ENCODE measurements around the gene CDC42SE2. TPM values are rescaled to one million over a fixed set of nuclear protein-coding genes. Genes with fewer than 3 reads are reported as not detected.
"Not testable (repeated sequence)": the region's sequence is repeated elsewhere in the genome, so short reads cannot be mapped to it uniquely, and the experiment has no call there.

The CDC42SE2 gene
- total RNA-seq, 2 experiments from 2014 or later = 106 to 108 TPM

DNA sequence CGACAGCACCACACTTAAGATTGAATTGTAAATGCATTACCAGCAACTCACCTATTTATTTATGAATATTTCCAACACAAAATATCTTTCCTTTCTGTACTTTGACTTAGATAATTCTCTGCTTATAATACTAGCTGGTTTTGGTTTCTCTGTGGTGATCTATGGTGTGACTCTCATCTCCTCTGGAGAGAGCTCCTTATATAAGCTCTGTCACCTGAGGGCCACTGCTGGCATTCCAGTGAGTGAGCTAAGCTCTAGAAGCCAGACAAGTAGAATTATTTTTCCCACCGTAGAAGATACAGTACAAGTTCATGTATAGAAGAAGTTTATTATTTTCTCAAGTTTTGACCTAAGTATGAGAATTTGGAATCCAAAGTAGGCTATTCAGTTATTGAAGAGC, 111.5 kb downstream of the CDC42SE2 start:
- H3K4me3 Mint-ChIP-seq = no peak overlapping the region
- DNase-seq = no peak
- H3K4me1 Mint-ChIP-seq (ENCODE audit: low read depth) = peaks cover 89% of the 10 kb centered on the region
- no peaks in the 10 kb centered on the region for H3K9me3 Mint-ChIP-seq
- CTCF ChIA-PET = interaction anchor here (0.7 to 1.1 kb wide), 3 partner anchors 9 to 17 kb away, joined by 3 read pairs; no protein-coding TSS in a partner anchor
- H3K27me3 Mint-ChIP-seq (ENCODE audit: low read depth) = no peaks in the 10 kb centered on the region
- intact Hi-C loops (cut with micrococcal nuclease) = loop anchor here (1.0 to 5.0 kb wide), 3 partner anchors 8 to 262 kb away; partner anchors contain the start of gene RAPGEF6
- H3K27ac Mint-ChIP-seq = peak overlapping the region; percentile 85
- H3K36me3 Mint-ChIP-seq (ENCODE audit: low read depth) = peaks cover 29% of the 10 kb centered on the region

- Mint-ChIP-seq H3K36me3 (ENCODE audit: low read depth) (peaks cover 33% of the 10 kb centered on the region), H3K27ac (peak overlapping the region; percentile 85), H3K4me1 (ENCODE audit: low read depth) (peaks cover 89% of the 10 kb centered on the region), H3K9me3 (no peaks in the 10 kb centered on the region), H3K27me3 (ENCODE audit: low read depth) (no peaks in the 10 kb centered on the region), H3K4me3 (no peak overlapping the region)
- intact Hi-C loops (cut with micrococcal nuclease) = loop anchor here (5.0 kb wide), 2 partner anchors 165 to 260 kb away; partner anchors contain the start of gene RAPGEF6
- CTCF ChIA-PET = interaction anchor here (0.5 to 2.4 kb wide), 7 partner anchors 12 to 175 kb away, joined by 3 to 10 read pairs (median 4); no protein-coding TSS in a partner anchor
- DNase-seq = no peak
These were observed 113.5 kb downstream of the CDC42SE2 start for GRCh38 chr5:131377346-131377745.

GRCh38 chr5:131377785-131378325, 114.0 kb downstream of the CDC42SE2 start:
- intact Hi-C loops (cut with micrococcal nuclease) = loop anchor here (5.0 kb wide), 2 partner anchors 164 to 259 kb away; partner anchors contain the start of gene RAPGEF6
- H3K36me3 Mint-ChIP-seq (ENCODE audit: low read depth) = peaks cover 33% of the 10 kb centered on the region
- CTCF ChIA-PET = interaction anchor here (0.5 to 2.4 kb wide), 8 partner anchors 11 to 249 kb away, joined by 3 to 10 read pairs (median 4); no protein-coding TSS in a partner anchor

DNA sequence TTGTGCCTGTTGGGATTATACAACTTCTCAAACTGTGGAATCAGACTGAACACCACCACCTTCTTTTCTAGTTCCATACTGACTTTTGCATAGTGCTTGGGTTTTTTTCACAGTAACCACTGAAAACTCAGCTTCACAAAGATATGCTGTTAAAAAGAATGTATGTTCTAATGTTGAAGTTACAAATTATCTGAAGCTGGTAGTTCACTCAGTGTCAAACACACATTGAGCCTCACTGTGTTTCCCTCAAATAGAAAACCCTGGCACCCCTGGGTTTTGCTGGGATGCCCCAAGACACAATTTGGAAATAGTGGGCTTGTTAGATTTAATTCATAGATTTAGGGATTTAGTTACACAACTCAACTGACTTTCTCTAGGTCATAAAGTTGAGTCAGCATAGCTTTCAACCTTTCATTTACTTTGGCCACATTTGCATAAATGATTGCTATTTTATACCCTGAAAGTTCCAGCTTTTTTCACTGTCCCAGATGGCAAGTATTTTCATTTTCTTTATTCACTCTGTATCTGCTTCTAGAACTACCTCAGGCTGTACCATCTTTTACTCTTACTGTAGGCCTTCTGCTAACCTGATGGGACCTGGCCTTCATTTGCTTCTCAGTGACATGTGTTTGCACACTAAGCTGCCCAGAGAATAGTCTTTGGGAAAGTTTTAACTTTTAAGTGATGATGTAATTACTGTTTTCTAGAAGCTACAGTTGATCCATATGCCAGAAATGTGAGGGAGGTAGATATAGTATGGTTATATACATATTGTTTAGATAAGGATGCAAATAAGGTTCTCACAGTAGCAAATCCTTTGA, 115.1 kb downstream of the CDC42SE2 start:
- Mint-ChIP-seq H3K27ac (peak overlapping the region; percentile 96), H3K4me3 (peak overlapping the region; percentile 55), H3K27me3 (ENCODE audit: low read depth) (no peaks in the 10 kb centered on the region), H3K4me1 (ENCODE audit: low read depth) (peaks cover 89% of the 10 kb centered on the region), H3K36me3 (ENCODE audit: low read depth) (peaks cover 30% of the 10 kb centered on the region), H3K9me3 (no peaks in the 10 kb centered on the region)
- intact Hi-C loops (cut with micrococcal nuclease) = loop anchor here (1.0 to 5.0 kb wide), 6 partner anchors 10 to 258 kb away; partner anchors contain the start of gene RAPGEF6
- CTCF ChIA-PET = interaction anchor here (0.6 to 2.4 kb wide), 7 partner anchors 10 to 114 kb away, joined by 3 to 8 read pairs (median 3); no protein-coding TSS in a partner anchor
- no peak for DNase-seq

More at GRCh38 chr5:131377785-131378325, 114.0 kb downstream of the CDC42SE2 start:
- H3K4me1 Mint-ChIP-seq (ENCODE audit: low read depth) = peaks cover 90% of the 10 kb centered on the region
- no peaks in the 10 kb centered on the region for H3K9me3 Mint-ChIP-seq
- DNase-seq = no peak
- peak overlapping the region; percentile 26 for H3K4me3 Mint-ChIP-seq
- H3K27ac Mint-ChIP-seq = peak overlapping the region; percentile 85
- H3K27me3 Mint-ChIP-seq (ENCODE audit: low read depth) = no peaks in the 10 kb centered on the region

DNA sequence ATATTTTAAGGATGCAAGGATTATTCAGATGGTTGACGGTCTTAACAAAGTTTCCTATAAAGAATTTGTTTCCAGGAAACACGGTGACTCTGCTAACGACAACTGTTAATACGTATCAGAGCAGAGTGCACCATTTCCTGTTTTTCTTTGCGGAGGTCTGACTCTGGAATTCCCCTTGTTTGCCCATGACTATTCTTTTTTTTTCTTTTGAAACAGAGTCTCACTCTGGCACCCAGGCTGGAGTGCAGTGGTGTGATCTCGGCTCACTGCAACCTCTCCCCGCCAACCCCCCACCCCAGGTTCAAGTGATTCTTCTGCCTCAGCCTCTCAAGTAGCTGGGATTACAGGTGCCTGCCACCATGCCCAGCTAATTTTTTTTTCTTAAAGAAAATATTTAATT, 115.9 kb downstream of the CDC42SE2 start:
- H3K27ac Mint-ChIP-seq = peak overlapping the region; percentile 96
- peaks cover 31% of the 10 kb centered on the region for H3K36me3 Mint-ChIP-seq (ENCODE audit: low read depth)
- peak overlapping the region; percentile 55 for H3K4me3 Mint-ChIP-seq
- intact Hi-C loops (cut with micrococcal nuclease) = loop anchor here (1.0 to 10.0 kb wide), 7 partner anchors 10 to 1115 kb away; partner anchors contain the start of genes IRF1 and RAPGEF6
- H3K27me3 Mint-ChIP-seq (ENCODE audit: low read depth) = no peaks in the 10 kb centered on the region
- CTCF ChIA-PET = interaction anchor here (1.0 to 2.4 kb wide), 4 partner anchors 10 to 115 kb away, joined by 3 to 8 read pairs (median 4); no protein-coding TSS in a partner anchor
- peak; percentile 80 for DNase-seq
- no peaks in the 10 kb centered on the region for H3K9me3 Mint-ChIP-seq
- peaks cover 91% of the 10 kb centered on the region for H3K4me1 Mint-ChIP-seq (ENCODE audit: low read depth)

DNA sequence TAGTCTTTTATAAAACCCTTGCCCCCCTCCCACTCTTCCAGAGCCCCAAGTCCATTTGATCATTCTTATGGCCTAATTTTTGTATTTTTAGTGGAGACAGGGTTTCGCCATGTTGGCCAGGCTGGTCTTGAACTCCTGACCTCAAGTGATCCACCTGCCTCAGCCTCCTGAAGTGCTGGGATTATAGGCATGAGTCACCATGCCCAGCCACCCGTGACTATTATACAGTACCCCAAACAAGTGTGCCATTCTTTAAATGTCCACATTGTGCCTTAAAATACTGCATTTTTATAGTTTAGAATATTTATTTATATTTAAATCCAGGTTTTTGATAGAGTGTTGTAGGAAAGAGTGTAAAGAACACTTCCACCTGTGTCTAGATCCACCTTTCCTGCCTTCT, 116.4 kb downstream of the CDC42SE2 start:
- intact Hi-C loops (cut with micrococcal nuclease) = loop anchor here (10.0 kb wide), 1 partner anchor 1115 kb away; the partner anchor contains the start of gene IRF1
- CTCF ChIA-PET = interaction anchor here (2.0 kb wide), 1 partner anchor 11 kb away, joined by 5 read pairs; no protein-coding TSS in a partner anchor
- H3K4me1 Mint-ChIP-seq (ENCODE audit: low read depth) = peaks cover 91% of the 10 kb centered on the region
- peaks cover 34% of the 10 kb centered on the region for H3K36me3 Mint-ChIP-seq (ENCODE audit: low read depth)
- peak overlapping the region; percentile 96 for H3K27ac Mint-ChIP-seq
- H3K9me3 Mint-ChIP-seq; H3K27me3 Mint-ChIP-seq (ENCODE audit: low read depth); DNase-seq: not testable (repeated sequence)
- H3K4me3 Mint-ChIP-seq = peak overlapping the region; percentile 54

- DNase-seq = no peak
- Mint-ChIP-seq H3K9me3 (no peaks in the 10 kb centered on the region), H3K27ac (peak overlapping the region; percentile 96), H3K4me1 (ENCODE audit: low read depth) (peaks cover 91% of the 10 kb centered on the region), H3K27me3 (ENCODE audit: low read depth) (no peaks in the 10 kb centered on the region), H3K36me3 (ENCODE audit: low read depth) (peaks cover 34% of the 10 kb centered on the region), H3K4me3 (peak overlapping the region; percentile 45)
- intact Hi-C loops (cut with micrococcal nuclease) = loop anchor here (10.0 kb wide), 1 partner anchor 1114 kb away; the partner anchor contains the start of gene IRF1
- CTCF ChIA-PET = interaction anchor here (0.6 to 2.1 kb wide), 8 partner anchors 12 to 217 kb away, joined by 4 to 24 read pairs (median 5); partner anchors contain the start of gene CDC42SE2
These were observed 117.2 kb downstream of the CDC42SE2 start for GRCh38 chr5:131381021-131381420.

- DNase-seq = no peak
These were observed 117.9 kb downstream of the CDC42SE2 start for GRCh38 chr5:131381777-131382176.

GRCh38 chr5:131382407-131383395, 118.8 kb downstream of the CDC42SE2 start:
- peak; percentile 61 for DNase-seq
- H3K4me3 Mint-ChIP-seq = peak overlapping the region; percentile 57
- H3K36me3 Mint-ChIP-seq (ENCODE audit: low read depth) = peaks cover 31% of the 10 kb centered on the region
- H3K27ac Mint-ChIP-seq = peak overlapping the region; percentile 96
- intact Hi-C loops (cut with micrococcal nuclease) = loop anchor here (1.0 to 10.0 kb wide), 11 partner anchors 14 to 1112 kb away; partner anchors contain the start of genes HINT1, IRF1 and LYRM7
- H3K4me1 Mint-ChIP-seq (ENCODE audit: low read depth) = peaks cover 93% of the 10 kb centered on the region
- CTCF ChIA-PET = interaction anchor here (0.6 to 2.4 kb wide), 26 partner anchors 8 to 625 kb away, joined by 3 to 24 read pairs (median 6); partner anchors contain the start of gene CDC42SE2
- H3K27me3 Mint-ChIP-seq (ENCODE audit: low read depth) = no peaks in the 10 kb centered on the region
- H3K9me3 Mint-ChIP-seq = no peaks in the 10 kb centered on the region

More at GRCh38 chr5:131381777-131382176, 117.9 kb downstream of the CDC42SE2 start:
- intact Hi-C loops (cut with micrococcal nuclease) = loop anchor here (1.0 to 10.0 kb wide), 9 partner anchors 15 to 1113 kb away; partner anchors contain the start of genes HINT1, IRF1 and LYRM7
- peak overlapping the region; percentile 45 for H3K4me3 Mint-ChIP-seq
- CTCF ChIA-PET = interaction anchor here (0.6 to 2.1 kb wide), 25 partner anchors 8 to 626 kb away, joined by 3 to 24 read pairs (median 5); partner anchors contain the start of gene CDC42SE2
- peaks cover 93% of the 10 kb centered on the region for H3K4me1 Mint-ChIP-seq (ENCODE audit: low read depth)
- peak overlapping the region; percentile 96 for H3K27ac Mint-ChIP-seq
- H3K27me3 Mint-ChIP-seq (ENCODE audit: low read depth) = no peaks in the 10 kb centered on the region
- H3K36me3 Mint-ChIP-seq (ENCODE audit: low read depth) = peaks cover 31% of the 10 kb centered on the region
- H3K9me3 Mint-ChIP-seq = no peaks in the 10 kb centered on the region

- intact Hi-C loops (cut with micrococcal nuclease) = loop anchor here (10.0 kb wide), 1 partner anchor 1111 kb away; the partner anchor contains the start of gene IRF1
- Mint-ChIP-seq H3K4me1 (ENCODE audit: low read depth) (peaks cover 93% of the 10 kb centered on the region), H3K4me3 (peak overlapping the region; percentile 3), H3K36me3 (ENCODE audit: low read depth) (peaks cover 30% of the 10 kb centered on the region), H3K27ac (peak overlapping the region; percentile 96), H3K27me3 (ENCODE audit: low read depth) (no peaks in the 10 kb centered on the region), H3K9me3 (no peaks in the 10 kb centered on the region)
- DNase-seq = no peak
- CTCF ChIA-PET = interaction anchor here (1.2 to 2.4 kb wide), 5 partner anchors 9 to 119 kb away, joined by 3 to 17 read pairs (median 4); partner anchors contain the start of gene CDC42SE2
These were observed 120.3 kb downstream of the CDC42SE2 start for GRCh38 chr5:131384173-131384572.

Data from activated naive CD4-positive, alpha-beta T cell treated with anti-CD3 and anti-CD28 coated beads for 36 hours (primary cell).